Measurements from ENCODE around the gene COL1A2. TPM values are rescaled to one million over a fixed set of nuclear protein-coding genes. Genes with fewer than 3 reads are reported as not detected.

COL1A2 gene
- total RNA-seq, 2 donors from 2014 or later: 780 to 2,112 TPM

- intact Hi-C loops (cut with DNase I): no loop called here
- no peak for DNase-seq (ENCODE audit: low spot score)
Observed at GRCh38 chr7:94423863-94424735, 29.4 kb downstream of the COL1A2 start.

DNA sequence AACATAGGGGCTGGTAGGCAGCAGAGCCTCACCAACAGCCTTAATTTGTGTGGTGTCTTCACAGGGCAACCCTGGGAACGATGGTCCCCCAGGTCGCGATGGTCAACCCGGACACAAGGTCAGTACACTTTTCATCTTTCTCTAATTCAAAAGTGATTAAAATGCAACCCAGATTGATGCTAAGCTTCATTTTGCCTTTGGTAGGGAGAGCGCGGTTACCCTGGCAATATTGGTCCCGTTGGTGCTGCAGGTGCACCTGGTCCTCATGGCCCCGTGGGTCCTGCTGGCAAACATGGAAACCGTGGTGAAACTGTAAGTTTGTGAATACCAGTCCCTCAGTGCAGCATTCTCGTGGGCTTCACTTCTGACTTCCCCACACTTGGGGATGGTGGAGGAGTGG is 30.9 kb downstream of the COL1A2 start:
- intact Hi-C loops (cut with DNase I): no loop called here

DNA sequence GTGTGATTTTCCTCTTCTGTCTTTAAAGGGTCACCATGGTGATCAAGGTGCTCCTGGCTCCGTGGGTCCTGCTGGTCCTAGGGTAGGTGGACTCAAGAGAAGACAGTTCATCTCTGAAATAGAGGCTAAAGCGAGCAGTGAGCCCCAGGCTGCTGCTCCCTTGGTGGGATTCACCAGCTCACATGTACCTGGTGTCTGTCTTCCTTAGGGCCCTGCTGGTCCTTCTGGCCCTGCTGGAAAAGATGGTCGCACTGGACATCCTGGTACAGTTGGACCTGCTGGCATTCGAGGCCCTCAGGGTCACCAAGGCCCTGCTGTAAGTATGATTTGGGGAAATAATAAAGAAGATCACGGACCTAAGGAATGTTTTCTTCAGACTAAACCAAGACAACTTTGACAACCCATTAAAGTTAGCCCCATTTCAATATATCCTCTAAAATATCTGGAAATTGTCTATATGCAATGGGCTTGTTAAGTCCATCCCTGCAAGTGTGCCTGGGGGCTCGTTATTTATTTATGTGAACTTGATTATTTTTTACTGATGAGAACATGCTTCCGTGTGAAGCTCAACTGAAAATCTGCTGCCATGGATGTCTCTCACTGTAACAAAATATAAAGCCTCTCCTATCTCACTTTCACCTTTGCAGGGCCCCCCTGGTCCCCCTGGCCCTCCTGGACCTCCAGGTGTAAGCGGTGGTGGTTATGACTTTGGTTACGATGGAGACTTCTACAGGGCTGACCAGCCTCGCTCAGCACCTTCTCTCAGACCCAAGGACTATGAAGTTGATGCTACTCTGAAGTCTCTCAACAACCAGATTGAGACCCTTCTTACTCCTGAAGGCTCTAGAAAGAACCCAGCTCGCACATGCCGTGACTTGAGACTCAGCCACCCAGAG is 32.5 kb downstream of the COL1A2 start:
- intact Hi-C loops (cut with DNase I): no loop called here
- DNase-seq (ENCODE audit: low spot score): no peak

More for the DNA sequence above, 30.9 kb downstream of the COL1A2 start:
- no peak for DNase-seq (ENCODE audit: low spot score)

DNA sequence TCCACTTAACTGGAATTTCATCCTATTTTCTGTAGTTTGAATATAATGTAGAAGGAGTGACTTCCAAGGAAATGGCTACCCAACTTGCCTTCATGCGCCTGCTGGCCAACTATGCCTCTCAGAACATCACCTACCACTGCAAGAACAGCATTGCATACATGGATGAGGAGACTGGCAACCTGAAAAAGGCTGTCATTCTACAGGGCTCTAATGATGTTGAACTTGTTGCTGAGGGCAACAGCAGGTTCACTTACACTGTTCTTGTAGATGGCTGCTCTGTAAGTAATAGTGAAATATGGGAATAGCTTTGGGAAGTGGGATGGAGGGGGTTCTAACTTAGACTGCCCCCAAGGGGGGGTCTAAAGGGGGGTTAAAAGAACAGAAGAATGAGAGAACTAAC is 34.5 kb downstream of the COL1A2 start:
- DNase-seq (ENCODE audit: low spot score): no peak
- intact Hi-C loops (cut with DNase I): no loop called here

GRCh38 chr7:94431176-94431575 is 36.5 kb downstream of the COL1A2 start:
- intact Hi-C loops (cut with DNase I): loop anchor here in 1 of 2 donors (5.0 kb wide), 1 partner anchor 34 kb away; no protein-coding TSS in a partner anchor
- DNase-seq (ENCODE audit: low spot score): no peak

GRCh38 chr7:94431619-94432280 is 37.1 kb downstream of the COL1A2 start:
- intact Hi-C loops (cut with DNase I): loop anchor here in 1 of 2 donors (5.0 kb wide), 1 partner anchor 34 kb away; no protein-coding TSS in a partner anchor
- no peak for DNase-seq (ENCODE audit: low spot score)

GRCh38 chr7:94432281-94432670 is 37.6 kb downstream of the COL1A2 start:
- intact Hi-C loops (cut with DNase I): loop anchor here in 1 of 2 donors (5.0 kb wide), 1 partner anchor 35 kb away; no protein-coding TSS in a partner anchor
- DNase-seq (ENCODE audit: low spot score): no peak

DNA sequence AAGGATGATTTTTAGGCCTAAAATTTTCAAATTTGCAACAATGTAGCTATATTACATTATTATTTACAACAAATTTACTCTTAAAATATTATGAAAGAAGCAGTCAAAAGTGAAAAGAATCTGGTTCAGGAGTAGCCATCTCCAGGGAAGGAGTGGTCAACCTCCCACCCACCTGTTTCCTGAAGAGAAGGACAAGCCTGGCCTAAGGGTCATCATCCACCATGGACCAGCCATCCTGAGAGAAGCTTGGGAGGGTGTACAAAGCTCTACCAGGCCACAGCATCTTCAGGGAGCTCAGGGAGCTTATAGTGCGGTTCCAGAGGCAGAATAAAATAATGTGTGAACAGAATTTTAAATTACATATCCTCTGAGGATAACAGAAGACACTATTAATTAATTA is 38.1 kb downstream of the COL1A2 start:
- intact Hi-C loops (cut with DNase I): loop anchor here in 1 of 2 donors (5.0 kb wide), 1 partner anchor 36 kb away; no protein-coding TSS in a partner anchor
- DNase-seq (ENCODE audit: low spot score): no peak

GRCh38 chr7:94433224-94433623 is 38.5 kb downstream of the COL1A2 start:
- no peak for DNase-seq (ENCODE audit: low spot score)
- intact Hi-C loops (cut with DNase I): loop anchor here in 1 of 2 donors (5.0 kb wide), 1 partner anchor 36 kb away; no protein-coding TSS in a partner anchor

- intact Hi-C loops (cut with DNase I): loop anchor here in 1 of 2 donors (5.0 kb wide), 1 partner anchor 37 kb away; no protein-coding TSS in a partner anchor
- no peak for DNase-seq (ENCODE audit: low spot score)
Observed at GRCh38 chr7:94434042-94434441, 39.3 kb downstream of the COL1A2 start.

GRCh38 chr7:94436018-94436604 is 41.4 kb downstream of the COL1A2 start:
- intact Hi-C loops (cut with DNase I): no loop called here
- DNase-seq (ENCODE audit: low spot score): no peak

GRCh38 chr7:94436700-94437099 is 42.0 kb downstream of the COL1A2 start:
- intact Hi-C loops (cut with DNase I): no loop called here
- DNase-seq (ENCODE audit: low spot score): no peak

DNA sequence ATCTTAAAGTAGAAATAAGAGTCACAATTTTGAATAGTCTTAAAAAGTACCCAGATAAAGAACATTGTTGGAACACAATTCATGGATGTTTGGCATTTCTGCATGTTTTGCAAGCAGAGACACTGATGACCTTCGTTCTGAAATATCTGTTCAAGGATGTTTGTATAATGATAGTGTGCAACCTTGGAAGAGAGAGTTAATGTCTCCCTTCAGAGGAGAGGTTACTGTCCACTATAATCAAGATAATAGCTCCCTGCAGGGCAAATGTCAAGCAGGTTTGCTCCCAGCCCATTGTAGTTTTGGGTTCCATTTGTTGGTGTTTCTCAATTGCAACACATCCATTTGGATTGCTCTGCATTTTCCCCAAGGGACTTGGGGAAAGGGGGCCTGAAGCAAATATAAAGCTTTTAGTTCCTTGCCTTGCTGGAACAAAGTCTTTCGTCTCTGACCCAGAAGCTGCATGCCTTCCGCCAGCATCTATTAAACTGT is 45.2 kb downstream of the COL1A2 start:
- no peak for DNase-seq (ENCODE audit: low spot score)
- intact Hi-C loops (cut with DNase I): loop anchor here in 1 of 2 donors (2.0 kb wide), 1 partner anchor 149 kb away; no protein-coding TSS in a partner anchor

DNA sequence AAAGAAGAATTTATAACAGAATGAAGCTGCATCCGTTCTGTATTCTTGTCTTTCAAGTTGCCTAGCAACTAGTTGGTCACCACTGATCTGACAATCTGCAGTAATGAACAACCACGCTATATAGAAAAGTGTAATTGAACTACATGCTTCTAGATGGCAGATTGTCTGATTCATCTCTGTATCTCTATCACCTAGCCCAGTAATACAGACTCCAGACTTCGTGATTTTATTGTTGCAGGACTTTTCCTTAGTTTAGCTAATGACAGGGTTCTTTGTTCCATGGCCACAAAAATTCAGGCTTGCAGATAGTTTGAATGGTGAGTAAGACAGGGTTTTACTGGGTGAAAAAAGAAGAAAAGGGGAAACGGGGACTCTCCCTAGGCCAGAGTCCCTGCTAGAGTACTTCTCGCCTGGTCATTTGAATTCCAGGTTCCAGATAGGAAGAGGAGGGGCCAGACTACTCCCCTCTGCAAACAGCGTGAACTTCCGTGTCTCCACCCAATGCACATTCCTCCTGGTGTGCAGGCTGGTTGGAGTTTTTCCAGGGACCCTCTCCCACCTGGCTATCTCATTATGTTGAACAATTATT is 45.9 kb downstream of the COL1A2 start:
- no peak for DNase-seq (ENCODE audit: low spot score)
- intact Hi-C loops (cut with DNase I): loop anchor here in 1 of 2 donors (2.0 kb wide), 1 partner anchor 150 kb away; no protein-coding TSS in a partner anchor

DNA sequence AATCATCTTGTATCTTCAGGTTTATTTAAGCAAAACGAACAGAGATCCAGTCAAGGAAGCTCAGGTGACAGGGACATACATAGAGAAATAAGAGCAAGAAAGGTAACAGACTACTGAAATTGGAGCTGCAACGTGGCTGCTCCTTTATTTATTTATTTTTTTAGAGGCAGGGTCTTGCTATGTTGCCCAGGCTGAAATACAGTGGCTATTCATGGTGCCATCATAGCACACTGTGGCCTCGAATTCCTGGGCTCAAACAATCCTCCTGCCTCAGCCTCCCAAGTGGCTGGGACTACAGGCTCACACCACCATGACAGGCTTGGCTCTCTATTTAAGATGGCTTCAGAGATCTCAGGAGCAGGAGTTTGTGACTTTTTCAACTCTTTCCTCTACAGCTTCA is 46.4 kb downstream of the COL1A2 start:
- no peak for DNase-seq (ENCODE audit: low spot score)
- intact Hi-C loops (cut with DNase I): loop anchor here in 1 of 2 donors (2.0 kb wide), 1 partner anchor 150 kb away; no protein-coding TSS in a partner anchor

DNA sequence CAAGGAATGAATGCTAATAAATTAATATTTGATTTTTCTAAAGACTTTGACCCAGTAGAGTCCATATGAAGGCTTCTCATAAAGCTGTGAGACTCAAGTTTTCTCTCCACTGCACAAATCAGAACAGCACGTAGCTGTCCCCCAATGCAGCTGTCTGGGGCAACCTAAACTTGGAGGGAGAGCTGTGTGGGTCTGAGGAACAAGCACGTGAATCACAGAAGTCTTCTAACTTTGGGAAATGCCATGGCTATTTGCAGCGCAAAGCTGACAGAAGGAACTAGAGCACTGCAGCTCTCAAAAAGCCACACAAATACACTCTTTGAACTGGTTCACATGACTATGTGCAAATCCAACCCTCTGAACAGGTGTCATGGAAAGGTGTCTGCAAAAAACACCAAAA is 47.9 kb downstream of the COL1A2 start:
- no peak for DNase-seq (ENCODE audit: low spot score)
- intact Hi-C loops (cut with DNase I): no loop called here

- DNase-seq (ENCODE audit: low spot score): no peak
- intact Hi-C loops (cut with DNase I): loop anchor here in 1 of 2 donors (5.0 kb wide), 1 partner anchor 1622 kb away; no protein-coding TSS in a partner anchor
Observed at GRCh38 chr7:94444813-94445212, 50.1 kb downstream of the COL1A2 start.

DNA sequence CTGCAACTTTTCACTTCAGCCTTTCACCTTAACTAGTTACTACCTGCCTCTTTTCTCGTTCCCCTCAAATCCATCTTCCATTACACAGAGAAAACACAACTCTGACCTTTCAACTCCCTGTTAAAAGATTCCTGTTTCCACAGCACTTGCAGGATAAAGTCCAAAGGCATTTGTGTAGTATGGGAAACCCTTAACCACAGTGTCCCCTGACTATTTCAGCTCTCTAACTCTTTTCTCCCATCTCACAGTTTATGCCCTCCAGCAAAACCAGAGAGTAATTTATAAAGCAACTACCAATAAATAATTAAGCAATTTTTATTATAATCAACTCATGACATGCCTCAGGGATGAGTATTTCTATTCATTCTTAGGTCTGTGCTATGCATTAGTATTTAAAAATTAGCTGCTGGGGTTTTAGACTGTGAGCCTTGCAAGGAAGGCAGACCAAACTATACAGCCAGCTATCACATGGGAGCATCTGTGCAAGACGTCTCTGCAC is 51.0 kb downstream of the COL1A2 start:
- DNase-seq (ENCODE audit: low spot score): no peak
- intact Hi-C loops (cut with DNase I): loop anchor here in 1 of 2 donors (5.0 kb wide), 1 partner anchor 1622 kb away; no protein-coding TSS in a partner anchor
